IPS DF 6.9 (cell line): ENCODE data around the gene POLG2.

Source experiments
- DNase-seq: peaks from one replicate; pipeline ENCODE4 v3.0.0-alpha.2; 2013; ENCODE audit warnings: low read depth, low spot score
- H3K27ac ChIP-seq: one replicate; pipeline ENCODE4 v1.5.1; 2013; ENCODE audit warnings: low read length, control low read depth
- H3K27me3 ChIP-seq: 2 replicates; pipeline ENCODE4 v1.6.1; 2013; ENCODE audit warnings: mild to moderate bottlenecking, low read length; ENCODE audit not compliant: control insufficient read depth, insufficient read depth
- H3K36me3 ChIP-seq: 2 replicates; pipeline ENCODE4 v1.6.1; 2013; ENCODE audit warnings: low read length; ENCODE audit not compliant: control insufficient read depth, insufficient read depth
- H3K4me1 ChIP-seq: 2 replicates; pipeline ENCODE4 v1.6.1; 2013; ENCODE audit warnings: low read length; ENCODE audit not compliant: control insufficient read depth, insufficient read depth
- H3K4me3 ChIP-seq: 2 replicates; pipeline ENCODE4 v1.5.1; 2013; ENCODE audit warnings: mild to moderate bottlenecking, low read length
- H3K9me3 ChIP-seq: 2 replicates; pipeline ENCODE4 v1.6.1; 2013; ENCODE audit warnings: low read length, inconsistent platforms; ENCODE audit not compliant: control insufficient read depth, insufficient read depth
- WGBS: extraction: QIAGEN DNeasy Blood & Tissue Kit; methylation state at CpG from one replicate; pipeline ENCODE4 v1.1.7; 2013; ENCODE audit warnings: mixed read lengths, missing lambda C conversion rate; ENCODE audit not compliant: insufficient read length, insufficient coverage; 5-methylcytosine and 5-hydroxymethylcytosine counted together

Gene POLG2

GRCh38 chr17:64531955-64532371, 35.1 kb upstream of the POLG2 start:
- H3K36me3 ChIP-seq = peaks cover 31% of the 10 kb centered on the region
- no peak for DNase-seq
- no CpG with 5 or more reads among the region's 5 CpGs for WGBS

GRCh38 chr17:64529221-64529620, 32.4 kb upstream of the POLG2 start:
- no peak for DNase-seq
- Histone ChIP-seq H3K4me3 (no peak overlapping the region), H3K36me3 (peaks cover 25% of the 10 kb centered on the region), H3K9me3 (no peaks in the 10 kb centered on the region), H3K27me3 (no peaks in the 10 kb centered on the region), H3K4me1 (no peaks in the 10 kb centered on the region), H3K27ac (no peak overlapping the region)
- no CpG with 5 or more reads among the region's 5 CpGs for WGBS

More at GRCh38 chr17:64531955-64532371, 35.1 kb upstream of the POLG2 start:
- H3K4me1 ChIP-seq = no peaks in the 10 kb centered on the region
- no peaks in the 10 kb centered on the region for H3K9me3 ChIP-seq
- H3K27ac ChIP-seq = no peak overlapping the region
- H3K27me3 ChIP-seq = no peaks in the 10 kb centered on the region
- no peak overlapping the region for H3K4me3 ChIP-seq

DNA sequence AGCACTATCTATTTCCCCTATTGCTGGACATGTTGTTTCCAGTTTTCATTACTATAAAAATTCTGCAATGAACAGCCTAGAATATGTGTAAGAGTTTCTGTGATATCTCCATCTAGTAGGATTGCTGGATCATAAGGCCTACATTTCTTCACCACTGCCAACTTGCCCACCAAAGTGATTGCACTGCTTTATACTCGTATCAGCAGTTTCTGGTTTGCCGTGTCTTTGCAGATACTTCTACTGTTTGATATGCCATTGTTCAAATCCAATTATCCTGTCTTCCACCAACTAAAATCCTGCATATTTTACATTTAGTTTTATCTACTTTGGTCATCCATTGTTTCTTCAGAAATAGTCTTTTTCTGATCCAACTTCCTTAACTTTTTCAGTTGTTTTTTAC, 31.1 kb upstream of the POLG2 start:
- H3K36me3 ChIP-seq = peaks cover 20% of the 10 kb centered on the region; the same call in 1 of the 2 replicates
- H3K27ac ChIP-seq = no peak overlapping the region
- no peak overlapping the region for H3K4me3 ChIP-seq
- H3K27me3 ChIP-seq = no peaks in the 10 kb centered on the region
- no peaks in the 10 kb centered on the region for H3K4me1 ChIP-seq
- DNase-seq = no peak
- no peaks in the 10 kb centered on the region for H3K9me3 ChIP-seq
- WGBS = no CpG with 5 or more reads among the region's 2 CpGs

DNA sequence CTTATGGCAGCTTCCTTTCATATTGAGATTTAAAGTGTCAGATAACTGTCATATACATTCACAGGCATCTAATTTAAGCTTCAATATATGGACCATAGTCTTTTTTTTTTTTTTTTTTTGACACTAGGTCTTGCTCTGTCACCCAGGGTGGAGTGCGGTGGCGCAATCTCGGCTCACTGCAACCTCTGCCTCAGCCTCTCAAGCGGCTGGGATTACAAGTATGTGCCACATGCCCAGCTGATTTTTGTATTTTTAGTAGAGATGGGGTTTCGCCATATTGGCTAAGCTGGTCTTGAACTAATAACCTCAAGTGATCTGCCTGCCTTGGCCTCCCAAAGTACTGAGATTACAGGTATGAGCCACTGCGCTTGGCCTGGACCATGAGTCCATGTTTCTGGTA, 23.5 kb upstream of the POLG2 start:
- Histone ChIP-seq H3K27me3 (no peaks in the 10 kb centered on the region), H3K36me3 (peaks cover 23% of the 10 kb centered on the region), H3K4me3 (no peak overlapping the region), H3K4me1 (no peaks in the 10 kb centered on the region), H3K9me3 (no peaks in the 10 kb centered on the region), H3K27ac (no peak overlapping the region)
- WGBS = no CpG with 5 or more reads among the region's 6 CpGs
- no peak for DNase-seq

DNA sequence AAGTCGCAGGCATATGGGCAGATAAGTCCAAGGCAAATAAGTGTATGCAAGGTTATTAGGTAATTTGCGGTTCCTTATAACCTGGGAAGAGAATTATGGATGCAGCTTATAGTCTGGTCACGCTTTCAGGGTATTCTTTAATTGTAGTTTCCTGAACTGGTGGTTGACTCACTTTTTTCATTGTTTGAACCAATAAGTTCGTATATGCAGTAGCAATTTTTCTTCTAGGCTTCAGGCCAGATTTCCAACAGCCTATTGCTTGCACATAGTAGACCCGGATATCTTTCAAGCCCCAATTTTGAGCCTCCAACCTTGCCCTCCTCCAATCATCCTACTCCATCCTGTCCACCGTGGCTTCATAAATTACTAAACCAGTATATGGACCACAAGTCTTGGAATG, 22.7 kb upstream of the POLG2 start:
- peaks cover 23% of the 10 kb centered on the region for H3K36me3 ChIP-seq

GRCh38 chr17:64515829-64516228, 19.0 kb upstream of the POLG2 start:
- H3K27ac ChIP-seq = no peak overlapping the region
- no CpG with 5 or more reads among the region's 1 CpG for WGBS
- peaks cover 13% of the 10 kb centered on the region for H3K36me3 ChIP-seq
- no peaks in the 10 kb centered on the region for H3K4me1 ChIP-seq
- no peaks in the 10 kb centered on the region for H3K9me3 ChIP-seq
- H3K4me3 ChIP-seq = no peak overlapping the region
- H3K27me3 ChIP-seq = no peaks in the 10 kb centered on the region
- DNase-seq = no peak

More for the DNA sequence above, 22.7 kb upstream of the POLG2 start:
- no CpG with 5 or more reads among the region's 6 CpGs for WGBS
- Histone ChIP-seq H3K4me3 (no peak overlapping the region), H3K27me3 (no peaks in the 10 kb centered on the region), H3K4me1 (no peaks in the 10 kb centered on the region), H3K9me3 (no peaks in the 10 kb centered on the region), H3K27ac (no peak overlapping the region)
- DNase-seq = no peak

- no peak for DNase-seq
- no peak overlapping the region for H3K27ac ChIP-seq
- H3K4me3 ChIP-seq = no peak overlapping the region
- no peaks in the 10 kb centered on the region for H3K27me3 ChIP-seq
- H3K9me3 ChIP-seq = no peaks in the 10 kb centered on the region
- peaks cover 10% of the 10 kb centered on the region for H3K36me3 ChIP-seq
- H3K4me1 ChIP-seq = no peaks in the 10 kb centered on the region
- WGBS = 100% methylated on average over 1 of the region's 2 CpGs
These were observed 18.6 kb upstream of the POLG2 start for GRCh38 chr17:64515419-64515818.

- Histone ChIP-seq H3K9me3 (no peaks in the 10 kb centered on the region), H3K4me3 (no peak overlapping the region), H3K27ac (no peak overlapping the region), H3K36me3 (peaks cover 3% of the 10 kb centered on the region; the same call in 1 of the 2 replicates), H3K27me3 (no peaks in the 10 kb centered on the region), H3K4me1 (no peaks in the 10 kb centered on the region)
- no peak for DNase-seq
- WGBS = no CpG with 5 or more reads among the region's 6 CpGs
These were observed 12.3 kb upstream of the POLG2 start for GRCh38 chr17:64509179-64509578.

- no CpG with 5 or more reads among the region's 2 CpGs for WGBS
- Histone ChIP-seq H3K4me1 (no peaks in the 10 kb centered on the region), H3K4me3 (no peak overlapping the region), H3K36me3 (peaks cover 8% of the 10 kb centered on the region; the same call in 1 of the 2 replicates), H3K9me3 (no peaks in the 10 kb centered on the region), H3K27ac (no peak overlapping the region), H3K27me3 (no peaks in the 10 kb centered on the region)
- DNase-seq = no peak
These were observed 11.8 kb upstream of the POLG2 start for GRCh38 chr17:64508683-64509082.

DNA sequence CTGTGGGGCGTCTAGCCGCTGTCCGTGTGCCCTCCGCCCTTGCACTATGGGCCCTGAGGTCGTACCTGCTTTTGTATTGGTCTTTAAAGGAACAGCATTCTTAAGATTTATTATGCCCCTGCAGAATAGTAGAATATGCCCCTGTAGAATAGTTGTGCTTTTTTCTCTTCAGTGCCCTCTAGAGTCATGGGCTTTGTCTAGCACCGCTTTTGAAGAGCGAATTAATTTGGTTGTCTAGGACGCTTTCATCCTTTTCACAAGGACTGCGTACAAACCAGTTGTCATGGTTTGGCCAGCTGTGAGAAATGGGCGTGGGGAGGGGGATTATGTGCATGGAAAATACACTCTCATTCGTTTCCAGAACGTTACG, 10.5 kb upstream of the POLG2 start:
- H3K27me3 ChIP-seq = no peaks in the 10 kb centered on the region
- no peak for DNase-seq
- no CpG with 5 or more reads among the region's 13 CpGs for WGBS
- no peak overlapping the region for H3K27ac ChIP-seq
- H3K9me3 ChIP-seq = no peaks in the 10 kb centered on the region
- H3K4me3 ChIP-seq = peak overlapping the region; percentile 84
- peaks cover 19% of the 10 kb centered on the region; the same call in 1 of the 2 replicates for H3K36me3 ChIP-seq
- H3K4me1 ChIP-seq = no peaks in the 10 kb centered on the region

DNA sequence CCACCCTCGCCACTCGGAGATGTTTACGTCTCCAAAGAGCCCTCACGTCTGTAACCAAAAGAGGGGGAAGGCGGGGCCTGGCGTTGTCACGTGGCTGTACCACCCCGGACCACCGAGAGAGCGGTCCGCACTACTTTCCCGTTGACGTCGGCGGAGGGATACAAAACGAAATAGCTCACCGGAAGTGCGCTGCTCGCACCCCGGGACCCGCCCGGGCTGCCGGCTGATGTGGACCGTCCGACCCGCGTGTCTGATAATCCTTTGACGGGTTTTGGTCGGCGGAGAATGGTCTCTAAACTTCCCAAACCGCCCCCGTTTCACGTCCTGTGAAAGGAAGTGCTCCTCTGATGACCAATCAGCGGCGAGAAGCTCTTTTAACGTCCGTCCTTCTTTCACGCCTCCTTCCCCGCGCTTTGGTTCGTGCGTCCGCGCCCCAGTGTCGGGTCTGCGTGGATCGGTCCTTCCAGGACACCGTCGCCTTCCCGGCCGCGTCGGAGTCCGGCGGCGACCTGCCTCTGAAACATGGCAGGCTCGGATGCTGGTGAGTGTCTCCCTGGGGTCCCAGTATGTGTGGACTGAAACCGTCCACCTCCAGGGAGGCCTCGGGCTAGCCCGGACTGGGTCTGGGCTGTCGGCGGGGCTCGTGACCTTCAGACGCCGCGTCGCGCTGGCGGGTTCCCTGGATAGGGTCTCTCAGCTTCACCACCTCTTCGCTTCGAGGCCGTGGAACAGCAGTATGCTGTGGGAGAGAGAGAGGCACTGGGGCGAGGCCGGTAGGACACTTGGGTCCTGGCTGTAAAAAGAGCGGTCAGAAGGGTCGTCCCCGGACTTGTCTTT, 9.9 kb upstream of the POLG2 start, which contains the start of gene CEP95:
TSS of gene CEP95 (plus strand) at position 402 of the 837 bp plus-strand sequence. CDS start at position 523, 121 bp downstream.
- WGBS = no CpG with 5 or more reads among the region's 77 CpGs
- peak within 1 kb of the TSS; percentile 84 for H3K4me3 ChIP-seq
- no peak within 1 kb of the TSS for H3K27ac ChIP-seq
- no peaks in the 10 kb centered on the region for H3K27me3 ChIP-seq
- no peaks in the 10 kb centered on the region for H3K9me3 ChIP-seq
- peaks cover 24% of the 10 kb centered on the region; the same call in 1 of the 2 replicates for H3K36me3 ChIP-seq
- no peaks in the 10 kb centered on the region for H3K4me1 ChIP-seq
- peak; percentile 84 for DNase-seq
